SHP77 (cell line): ENCODE data around the gene SAMD14.

Experiments
- DNase-seq, 2 experiments: peaks; one replicate each; lab custom pipeline; 2025; lab: John Stamatoyannopoulos, UW

Gene SAMD14

GRCh38 chr17:50112694-50113093, 17.3 kb downstream of the SAMD14 start:
- DNase-seq, result no peak

- DNase-seq, result no peak
These were observed 18.0 kb downstream of the SAMD14 start for GRCh38 chr17:50111673-50112655.

DNA sequence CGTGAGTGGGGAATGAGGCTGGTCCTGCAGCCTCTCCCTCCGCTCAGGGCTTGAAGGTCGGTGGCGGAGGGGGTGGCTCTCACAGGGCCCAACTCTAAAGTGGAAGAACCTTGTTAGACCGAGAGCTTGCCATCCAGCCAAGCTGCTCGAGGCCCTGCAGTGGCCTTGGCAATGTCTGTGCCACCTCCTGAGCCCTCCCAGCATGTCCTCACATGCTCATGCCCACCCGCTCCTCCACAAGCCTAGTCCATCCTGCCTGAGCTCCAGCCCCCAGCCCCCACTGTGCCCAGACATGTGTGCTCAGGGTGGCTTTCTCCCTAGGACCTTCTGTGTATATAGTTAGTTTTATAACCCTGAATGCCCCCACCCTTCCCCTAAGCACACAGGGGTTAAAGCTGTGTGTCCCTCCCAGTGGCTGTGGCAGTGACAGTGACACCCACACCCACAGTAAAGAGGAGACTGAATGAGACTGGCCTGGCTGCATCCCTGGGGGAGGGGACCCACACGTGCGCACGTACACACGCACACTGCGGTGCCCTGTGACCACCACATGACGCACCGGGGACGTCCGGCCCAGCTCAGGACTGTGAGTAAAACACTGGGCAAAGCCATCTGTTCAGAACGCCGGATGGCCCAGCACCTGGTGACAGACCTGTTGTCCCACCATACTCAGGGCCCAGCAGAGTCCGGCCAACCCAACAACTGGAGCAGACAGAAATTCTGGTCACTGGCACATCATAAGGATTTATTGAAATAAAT, 19.2 kb downstream of the SAMD14 start:
- DNase-seq, result no peak

DNA sequence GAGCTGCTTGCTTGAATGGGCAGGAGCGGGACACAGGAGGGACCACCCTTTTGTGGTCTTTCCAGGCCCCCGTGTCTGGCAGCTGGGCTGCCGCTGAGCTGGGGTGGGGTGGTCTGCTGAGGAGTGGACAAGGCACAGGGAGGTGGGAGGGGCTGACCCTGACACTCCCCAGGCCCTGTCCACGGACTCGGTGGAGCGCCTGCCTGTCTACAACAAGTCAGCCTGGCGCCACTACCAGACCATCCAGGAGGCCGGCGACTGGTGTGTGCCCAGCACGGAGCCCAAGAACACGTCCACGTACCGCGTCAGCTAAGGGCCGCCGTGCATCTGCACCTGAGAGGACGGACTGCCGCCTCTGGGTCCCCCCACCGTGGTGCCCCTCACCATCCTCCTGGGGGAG, 20.2 kb downstream of the SAMD14 start:
- no peak for DNase-seq

- no peak for DNase-seq
These were observed 20.8 kb downstream of the SAMD14 start for GRCh38 chr17:50109207-50109606.

DNA sequence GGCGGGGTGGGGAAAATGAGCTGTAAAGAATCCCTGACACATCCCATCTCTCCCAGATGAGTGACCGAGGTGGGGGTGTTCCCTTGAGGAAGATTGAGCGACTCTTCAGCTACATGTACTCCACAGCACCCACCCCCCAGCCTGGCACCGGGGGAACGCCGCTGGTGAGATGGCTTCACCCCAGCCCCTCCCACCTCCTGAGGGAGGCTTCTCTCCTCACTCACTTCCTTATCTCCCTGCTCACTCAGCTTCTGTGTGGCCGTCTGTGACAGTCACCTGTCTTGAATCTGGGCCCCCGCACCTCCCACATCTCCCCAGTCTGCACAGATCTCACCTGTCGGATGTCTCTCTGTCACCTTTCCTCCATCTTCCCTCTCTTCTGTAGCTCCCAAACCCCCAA, 21.4 kb downstream of the SAMD14 start:
- DNase-seq, result no peak

GRCh38 chr17:50107790-50108414, 22.1 kb downstream of the SAMD14 start:
- DNase-seq, result no peak

DNA sequence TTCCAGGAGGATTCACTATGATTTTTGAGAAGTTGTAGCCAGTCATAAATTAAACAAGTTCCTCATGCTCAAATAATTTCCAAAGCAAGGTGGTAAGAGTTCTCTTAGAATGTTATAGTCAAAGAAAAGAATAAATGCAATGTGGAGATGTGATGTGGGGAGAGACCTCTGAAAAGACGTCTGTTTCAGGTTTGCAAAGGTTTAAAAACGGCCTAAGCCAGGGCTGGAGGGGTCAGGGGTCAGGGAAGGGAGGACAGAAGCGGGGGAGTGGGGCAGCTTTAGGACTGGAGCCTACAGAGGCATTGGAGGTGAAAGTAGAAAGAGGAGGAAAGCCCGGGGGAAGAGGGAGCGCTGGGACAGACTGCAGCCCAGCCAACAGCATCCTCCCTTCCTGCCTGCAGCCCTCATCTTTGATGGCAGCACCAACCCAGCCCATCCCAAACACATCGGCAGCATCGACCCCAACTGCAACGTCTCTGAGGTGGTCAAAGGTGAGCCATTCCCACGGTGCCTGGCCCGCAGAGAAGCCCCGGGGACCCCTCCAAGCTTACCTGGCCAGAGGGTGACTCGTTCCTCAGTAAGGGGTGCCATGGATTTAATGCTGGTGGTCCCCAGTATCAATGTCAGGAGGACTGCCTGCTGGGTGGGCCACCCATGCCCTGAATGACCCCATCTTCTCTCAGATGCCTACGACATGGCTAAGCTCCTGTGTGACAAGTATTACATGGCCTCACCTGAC, 23.4 kb downstream of the SAMD14 start:
- no peak for DNase-seq

DNA sequence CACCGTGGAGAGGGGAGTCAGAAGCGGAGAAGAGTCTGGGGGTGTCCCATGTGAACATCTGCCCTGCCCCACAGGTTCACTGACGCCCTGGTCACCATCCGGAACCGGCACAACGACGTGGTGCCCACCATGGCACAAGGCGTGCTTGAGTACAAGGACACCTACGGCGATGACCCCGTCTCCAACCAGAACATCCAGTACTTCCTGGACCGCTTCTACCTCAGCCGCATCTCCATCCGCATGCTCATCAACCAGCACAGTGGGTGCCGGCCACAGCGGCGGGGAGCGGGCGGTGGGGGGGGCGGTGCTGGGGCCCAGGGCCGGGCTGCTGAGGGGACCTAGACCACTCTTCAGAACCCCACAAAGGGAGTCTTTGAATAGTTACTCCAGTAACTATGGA, 24.1 kb downstream of the SAMD14 start:
- DNase-seq, result no peak

- no peak for DNase-seq
These were observed 26.0 kb downstream of the SAMD14 start for GRCh38 chr17:50103941-50104340.

DNA sequence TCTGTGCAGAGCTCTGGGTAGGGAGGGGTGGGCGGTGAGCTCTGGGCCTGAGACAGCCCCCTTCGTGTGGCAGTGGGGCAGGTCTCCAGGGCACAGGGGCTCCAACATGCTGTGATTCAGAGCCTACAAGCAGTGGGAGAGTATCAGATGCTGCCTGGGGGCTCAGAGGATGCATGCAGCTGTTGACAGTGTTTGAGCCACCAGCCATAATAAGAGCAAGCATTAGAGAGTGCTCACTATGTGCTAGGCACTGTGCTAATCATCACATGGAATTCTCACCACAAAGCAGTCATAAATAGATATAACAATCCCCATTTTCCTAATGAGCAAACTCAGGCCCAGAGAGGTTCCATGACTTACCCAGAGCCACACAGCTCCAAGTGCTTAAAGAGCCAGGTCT, 26.7 kb downstream of the SAMD14 start:
- DNase-seq, result no peak

- no peak for DNase-seq
These were observed 27.6 kb downstream of the SAMD14 start for GRCh38 chr17:50102164-50102991.

DNA sequence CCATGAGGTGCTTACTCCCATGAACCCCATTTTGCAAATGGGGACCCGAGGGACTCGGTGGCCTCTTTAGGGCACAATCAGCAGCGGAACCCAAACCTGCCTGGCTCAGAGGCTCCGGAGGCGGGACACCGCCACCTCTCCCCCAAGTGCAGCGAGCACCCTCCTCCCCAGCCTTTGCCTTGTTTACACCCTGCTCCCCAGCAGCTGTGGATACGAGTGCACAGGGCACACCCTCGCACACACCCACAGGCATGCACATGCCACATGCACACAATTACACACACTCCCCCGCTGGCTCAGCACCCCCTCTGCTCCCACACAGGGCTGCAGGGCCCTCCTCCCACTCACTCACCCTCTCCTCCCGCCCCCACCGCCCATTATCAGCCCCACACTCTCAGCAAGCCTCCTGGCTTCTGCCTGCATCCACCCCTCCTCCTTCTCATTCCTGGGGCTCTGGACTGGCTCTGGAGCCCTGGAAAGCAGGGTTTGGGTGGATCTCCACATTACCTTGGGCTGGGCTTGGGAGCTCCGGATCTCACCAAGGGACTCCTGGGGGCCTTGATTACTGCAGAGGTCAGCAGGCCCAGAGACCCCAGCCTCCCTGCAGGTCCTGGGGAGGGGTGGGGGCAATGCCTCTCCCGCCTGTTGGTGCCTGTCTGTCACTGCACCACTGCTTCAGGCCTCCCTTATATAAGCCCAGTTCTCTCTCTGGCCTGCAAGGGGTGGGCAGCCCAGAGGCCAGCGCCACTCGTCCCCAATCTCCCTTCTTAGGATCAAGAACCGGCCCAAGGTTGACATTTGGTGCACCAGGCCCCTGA, 28.4 kb downstream of the SAMD14 start:
- DNase-seq, result no peak

DNA sequence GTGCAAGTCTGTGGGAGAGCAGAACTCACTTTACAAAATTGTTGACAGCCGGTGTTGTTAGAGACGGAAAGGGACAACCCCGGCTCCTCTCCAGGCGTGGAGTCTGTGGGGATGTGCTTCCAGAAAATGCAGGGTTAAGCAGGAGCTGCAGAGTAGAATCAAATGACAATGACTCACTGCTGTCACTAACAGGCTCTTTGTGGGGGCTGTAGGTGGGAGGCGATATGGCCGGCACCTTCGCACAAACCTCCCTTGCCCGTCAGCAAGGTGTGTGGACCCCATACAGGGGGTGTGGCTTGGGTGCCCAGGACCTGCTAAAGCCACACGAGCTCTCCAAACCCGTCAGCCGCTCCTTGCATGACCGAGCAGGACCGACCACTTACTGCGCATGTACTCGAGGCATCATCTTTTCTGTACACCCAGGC, 29.0 kb downstream of the SAMD14 start:
- DNase-seq, result no peak

DNA sequence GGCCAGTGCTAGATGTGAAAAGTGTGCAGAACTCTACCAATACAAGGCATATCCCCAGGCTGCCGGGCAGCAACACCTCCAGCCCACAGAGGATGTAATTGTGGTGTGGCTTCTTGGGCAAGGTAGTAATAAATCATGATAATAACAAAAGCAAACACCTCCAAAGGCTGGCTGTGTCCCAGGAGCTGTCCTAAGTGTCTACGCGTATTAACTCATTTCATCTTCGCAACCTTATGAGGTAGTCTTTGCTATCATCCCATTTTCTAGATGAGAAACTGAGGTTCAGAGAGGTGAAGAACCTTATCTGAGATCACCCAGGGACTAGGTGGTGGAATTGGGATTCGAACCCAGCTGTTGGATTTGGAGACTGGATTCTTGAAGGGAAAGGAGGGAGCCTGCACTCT, 29.5 kb downstream of the SAMD14 start:
- DNase-seq, result no peak

DNA sequence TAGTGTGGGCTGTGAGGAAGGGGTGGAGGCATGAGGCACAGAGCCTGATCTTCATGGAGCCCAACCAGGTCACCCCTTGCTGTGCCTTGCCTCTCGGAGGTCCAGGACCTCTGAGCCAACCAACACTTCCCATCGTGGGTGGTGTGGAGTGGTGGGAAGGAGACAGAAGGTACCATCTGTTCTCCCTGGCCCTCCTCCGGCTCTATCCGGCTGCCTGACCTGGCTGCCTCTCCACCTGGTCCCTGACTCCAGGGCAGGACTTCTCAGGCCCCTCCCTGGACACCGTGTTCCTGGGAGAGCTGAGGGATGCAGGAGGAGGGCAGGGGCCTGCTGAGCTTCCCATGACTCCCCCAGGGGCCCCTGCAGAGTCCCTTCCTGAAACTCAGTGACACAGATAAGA, 31.0 kb downstream of the SAMD14 start:
- DNase-seq, result no peak

DNA sequence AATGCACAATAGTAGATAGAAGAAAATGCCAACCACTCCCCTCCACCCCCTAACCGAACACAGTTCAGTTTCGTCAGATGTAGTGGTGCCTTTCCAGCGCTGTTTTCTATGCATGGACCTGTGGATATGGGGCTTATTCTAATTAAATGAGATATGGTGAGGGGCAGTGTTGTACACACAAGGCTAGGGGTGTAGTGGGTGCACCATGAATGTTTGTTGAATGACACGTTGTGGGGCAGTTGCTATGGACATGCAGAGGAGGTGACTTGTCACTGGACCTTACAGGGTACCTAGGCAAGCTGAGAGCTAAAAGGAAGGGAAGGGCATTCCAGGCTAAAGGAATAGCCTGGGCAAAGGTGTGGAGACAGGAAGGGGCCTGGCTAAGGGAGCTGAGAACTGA, 31.4 kb downstream of the SAMD14 start:
- no peak for DNase-seq

- DNase-seq, result no peak
These were observed 32.0 kb downstream of the SAMD14 start for GRCh38 chr17:50097926-50098325.

DNA sequence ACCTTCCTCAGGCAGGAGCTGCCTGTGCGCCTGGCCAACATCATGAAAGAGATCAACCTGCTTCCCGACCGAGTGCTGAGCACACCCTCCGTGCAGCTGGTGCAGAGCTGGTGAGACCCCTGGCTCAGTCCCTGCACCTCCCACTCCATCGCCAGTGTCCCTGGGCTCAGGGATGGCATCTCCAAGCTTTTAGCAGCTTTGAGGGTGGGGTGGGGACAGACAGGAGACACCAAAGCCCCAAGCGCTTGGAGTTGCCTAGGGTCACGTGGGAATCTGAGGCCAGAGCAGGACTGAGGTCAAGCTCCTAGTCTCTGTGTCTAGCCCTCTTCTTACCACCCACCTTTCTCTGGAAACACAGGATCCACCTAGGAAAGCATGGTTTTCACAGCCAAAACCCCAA, 32.5 kb downstream of the SAMD14 start:
- DNase-seq, result no peak

- no peak for DNase-seq
These were observed 33.2 kb downstream of the SAMD14 start for GRCh38 chr17:50096758-50097157.
